Measurements from ENCODE around the gene AFM.

Gene AFM

DNA sequence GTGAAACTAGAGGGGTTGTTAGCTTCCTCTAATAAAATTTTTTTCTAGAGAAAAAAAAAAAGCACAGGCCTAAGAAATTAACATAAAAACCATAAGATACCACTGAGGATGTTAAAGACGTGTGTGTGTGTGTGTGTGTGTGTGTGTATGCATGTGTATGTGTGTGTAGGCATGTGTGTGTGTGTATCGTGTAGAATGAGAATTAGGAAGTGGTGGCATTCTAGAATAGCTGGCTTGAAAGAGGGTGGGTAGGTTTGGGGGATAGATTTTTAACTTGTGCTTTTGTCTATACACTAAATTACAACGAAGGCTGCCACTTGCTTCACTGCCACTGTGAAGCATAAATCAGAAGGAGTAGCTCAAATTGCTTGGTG, 22.5 kb upstream of the AFM start:
- DNase-seq: no peak
- H3K4me2 ChIP-seq (ENCODE audit: low read depth, low read length): no peak overlapping the region

DNA sequence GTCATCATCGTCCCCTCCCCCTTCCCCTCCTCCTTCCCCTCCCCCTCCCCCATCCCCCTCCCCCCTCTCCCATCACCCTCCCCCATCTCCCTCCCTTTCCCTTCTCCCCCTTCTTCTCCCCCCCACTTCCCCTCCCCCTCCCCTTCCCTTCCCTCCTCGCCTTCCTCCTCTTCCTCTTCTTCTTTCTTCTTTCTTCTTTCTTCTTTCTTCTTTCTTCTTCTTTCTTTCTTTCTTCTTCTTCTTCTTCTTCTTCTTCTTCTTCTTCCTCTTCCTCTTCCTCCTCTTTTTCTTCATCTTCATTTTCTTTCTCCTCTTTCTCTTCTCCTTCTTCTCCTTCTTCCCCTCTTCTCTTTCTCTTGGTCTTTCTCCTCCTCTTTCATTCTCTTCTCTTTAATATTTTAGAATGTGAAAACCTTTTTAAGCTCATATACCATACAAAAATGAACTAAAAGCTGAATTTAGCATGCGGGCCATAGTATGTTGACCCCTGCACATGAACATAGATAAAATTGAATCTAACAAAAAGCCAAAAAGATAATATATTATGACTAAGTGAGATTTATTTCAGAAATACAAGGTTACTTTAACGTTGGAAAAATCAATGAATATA, 20.5 kb upstream of the AFM start:
- TF ChIP-seq EZH2 (optimal IDR thresholded peaks at IDR 0.05; ENCODE audit: low read depth, low read length) (no peak), EZH2phosphoT487 (IDR thresholded peaks at IDR 0.05; ENCODE audit: low read length) (no peak)
- TF ChIP-seq, protein P1, sequence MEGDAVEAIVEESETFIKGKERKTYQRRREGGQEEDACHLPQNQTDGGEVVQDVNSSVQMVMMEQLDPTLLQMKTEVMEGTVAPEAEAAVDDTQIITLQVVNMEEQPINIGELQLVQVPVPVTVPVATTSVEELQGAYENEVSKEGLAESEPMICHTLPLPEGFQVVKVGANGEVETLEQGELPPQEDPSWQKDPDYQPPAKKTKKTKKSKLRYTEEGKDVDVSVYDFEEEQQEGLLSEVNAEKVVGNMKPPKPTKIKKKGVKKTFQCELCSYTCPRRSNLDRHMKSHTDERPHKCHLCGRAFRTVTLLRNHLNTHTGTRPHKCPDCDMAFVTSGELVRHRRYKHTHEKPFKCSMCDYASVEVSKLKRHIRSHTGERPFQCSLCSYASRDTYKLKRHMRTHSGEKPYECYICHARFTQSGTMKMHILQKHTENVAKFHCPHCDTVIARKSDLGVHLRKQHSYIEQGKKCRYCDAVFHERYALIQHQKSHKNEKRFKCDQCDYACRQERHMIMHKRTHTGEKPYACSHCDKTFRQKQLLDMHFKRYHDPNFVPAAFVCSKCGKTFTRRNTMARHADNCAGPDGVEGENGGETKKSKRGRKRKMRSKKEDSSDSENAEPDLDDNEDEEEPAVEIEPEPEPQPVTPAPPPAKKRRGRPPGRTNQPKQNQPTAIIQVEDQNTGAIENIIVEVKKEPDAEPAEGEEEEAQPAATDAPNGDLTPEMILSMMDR (IDR thresholded peaks at IDR 0.05; ENCODE audit: low read length): no peak
- no peak overlapping the region for H3K9ac ChIP-seq (ENCODE audit: low read length)
- no peak overlapping the region for H3K27ac ChIP-seq (ENCODE audit: low read length)
- H3K9me3 ChIP-seq (replicated peaks; ENCODE audit: insufficient read depth, low read length): no peaks in the 10 kb centered on the region
- no peaks in the 10 kb centered on the region for H3K27me3 ChIP-seq (replicated peaks; ENCODE audit: insufficient read depth, low read length)
- H3K36me3 ChIP-seq (replicated peaks; ENCODE audit: insufficient read depth, low read length): no peaks in the 10 kb centered on the region
- no peak overlapping the region for H2AFZ ChIP-seq (ENCODE audit: low read length)
- DNase-seq: no peak
- H3F3A ChIP-seq (ENCODE audit: insufficient read depth, low read length): no peaks in the 10 kb centered on the region
- no peak overlapping the region for H3K4me2 ChIP-seq (ENCODE audit: low read depth, low read length)
- H4K20me1 ChIP-seq (ENCODE audit: insufficient read depth, low read length): no peaks in the 10 kb centered on the region
- H3K79me2 ChIP-seq (ENCODE audit: low read length): no peaks in the 10 kb centered on the region
- no peaks in the 10 kb centered on the region for H3K4me1 ChIP-seq (ENCODE audit: low read length)
- no peaks in the 10 kb centered on the region for H3K9me2 ChIP-seq (replicated peaks; ENCODE audit: insufficient read depth, low read length)
- H3K4me3 ChIP-seq (ENCODE audit: low read length): no peak overlapping the region

More for the DNA sequence above, 22.5 kb upstream of the AFM start:
- Histone ChIP-seq H3K9me2 (replicated peaks; ENCODE audit: insufficient read depth, low read length) (no peaks in the 10 kb centered on the region), H3K27ac (ENCODE audit: low read length) (no peak overlapping the region), H4K20me1 (ENCODE audit: insufficient read depth, low read length) (no peaks in the 10 kb centered on the region), H3F3A (ENCODE audit: insufficient read depth, low read length) (no peaks in the 10 kb centered on the region), H3K4me3 (ENCODE audit: low read length) (no peak overlapping the region), H3K4me1 (ENCODE audit: low read length) (no peaks in the 10 kb centered on the region), H2AFZ (ENCODE audit: low read length) (no peak overlapping the region), H3K36me3 (replicated peaks; ENCODE audit: insufficient read depth, low read length) (no peaks in the 10 kb centered on the region), H3K9me3 (replicated peaks; ENCODE audit: insufficient read depth, low read length) (no peaks in the 10 kb centered on the region), H3K9ac (ENCODE audit: low read length) (no peak overlapping the region), H3K27me3 (replicated peaks; ENCODE audit: insufficient read depth, low read length) (no peaks in the 10 kb centered on the region), H3K79me2 (ENCODE audit: low read length) (no peaks in the 10 kb centered on the region)
- TF ChIP-seq, protein P1 (IDR thresholded peaks at IDR 0.05; ENCODE audit: low read length): no peak
- TF ChIP-seq EZH2phosphoT487 (IDR thresholded peaks at IDR 0.05; ENCODE audit: low read length) (no peak), EZH2 (optimal IDR thresholded peaks at IDR 0.05; ENCODE audit: low read depth, low read length) (no peak)

DNA sequence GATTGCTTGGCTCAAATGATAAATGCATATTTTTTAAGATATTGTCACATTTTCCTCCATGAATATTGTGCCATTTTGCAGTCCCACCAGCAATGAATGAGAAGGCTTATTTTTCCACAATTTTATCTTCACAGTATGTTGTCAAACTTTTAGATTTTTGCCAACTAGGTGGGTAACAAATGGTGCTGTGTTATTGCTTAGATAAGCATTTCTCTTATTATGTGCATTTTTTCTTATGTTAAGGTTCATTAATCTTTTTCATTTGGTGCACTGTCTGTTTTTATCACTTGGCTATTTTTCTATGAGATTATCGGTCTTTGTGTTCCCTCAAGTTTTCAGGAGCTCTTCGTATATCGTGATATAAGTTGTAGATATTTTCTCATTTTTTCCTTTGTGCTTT, 13.4 kb upstream of the AFM start:
- H3K36me3 ChIP-seq (replicated peaks; ENCODE audit: insufficient read depth, low read length): no peaks in the 10 kb centered on the region
- no peak for DNase-seq
- no peak overlapping the region for H3K9ac ChIP-seq (ENCODE audit: low read length)
- H3K79me2 ChIP-seq (ENCODE audit: low read length): no peaks in the 10 kb centered on the region
- no peaks in the 10 kb centered on the region for H3K27me3 ChIP-seq (replicated peaks; ENCODE audit: insufficient read depth, low read length)
- no peaks in the 10 kb centered on the region for H3K4me1 ChIP-seq (ENCODE audit: low read length)
- no peak for TF ChIP-seq EZH2 (optimal IDR thresholded peaks at IDR 0.05; ENCODE audit: low read depth, low read length)
- TF ChIP-seq, protein P1 (IDR thresholded peaks at IDR 0.05; ENCODE audit: low read length): no peak
- TF ChIP-seq EZH2phosphoT487 (IDR thresholded peaks at IDR 0.05; ENCODE audit: low read length): no peak
- no peaks in the 10 kb centered on the region for H3F3A ChIP-seq (ENCODE audit: insufficient read depth, low read length)
- H3K27ac ChIP-seq (ENCODE audit: low read length): no peak overlapping the region
- H2AFZ ChIP-seq (ENCODE audit: low read length): no peak overlapping the region
- no peak overlapping the region for H3K4me3 ChIP-seq (ENCODE audit: low read length)
- no peaks in the 10 kb centered on the region for H4K20me1 ChIP-seq (ENCODE audit: insufficient read depth, low read length)
- no peaks in the 10 kb centered on the region for H3K9me3 ChIP-seq (replicated peaks; ENCODE audit: insufficient read depth, low read length)
- no peak overlapping the region for H3K4me2 ChIP-seq (ENCODE audit: low read depth, low read length)
- H3K9me2 ChIP-seq (replicated peaks; ENCODE audit: insufficient read depth, low read length): no peaks in the 10 kb centered on the region

Measured in MM.1S (cell line).